GM19452 (cell line): ENCODE results near the gene SPPL3.
"Not testable (repeated sequence)": the region's sequence is repeated elsewhere in the genome, so short reads cannot be mapped to it uniquely, and the experiment has no call there.

Source experiments
- ATAC-seq: cut with Tn5 transposase; IDR thresholded peaks from one replicate; pipeline ENCODE4 v1.9.1; 2021; ENCODE audit not compliant: unreplicated experiment

The SPPL3 gene

DNA sequence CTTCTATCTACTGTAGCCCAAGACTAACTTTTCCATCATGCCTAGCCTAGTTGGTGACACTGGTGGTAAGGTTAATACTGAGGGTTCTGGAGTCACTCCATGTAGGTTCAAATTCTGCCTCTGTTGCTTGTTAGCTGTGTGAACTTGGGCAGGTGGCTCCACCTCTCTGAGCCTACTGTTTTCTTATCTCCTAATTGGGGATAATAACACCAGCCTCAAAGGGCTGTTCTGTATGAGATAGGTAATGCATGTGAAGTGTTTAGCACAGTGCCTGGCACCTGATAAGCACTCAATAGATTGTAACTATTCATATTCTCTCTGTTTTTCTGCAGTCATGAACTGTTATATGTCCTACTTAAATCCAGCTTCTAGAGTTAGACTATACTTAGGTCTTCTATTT is 17.5 kb upstream of the SPPL3 start:
- no peak for ATAC-seq

DNA sequence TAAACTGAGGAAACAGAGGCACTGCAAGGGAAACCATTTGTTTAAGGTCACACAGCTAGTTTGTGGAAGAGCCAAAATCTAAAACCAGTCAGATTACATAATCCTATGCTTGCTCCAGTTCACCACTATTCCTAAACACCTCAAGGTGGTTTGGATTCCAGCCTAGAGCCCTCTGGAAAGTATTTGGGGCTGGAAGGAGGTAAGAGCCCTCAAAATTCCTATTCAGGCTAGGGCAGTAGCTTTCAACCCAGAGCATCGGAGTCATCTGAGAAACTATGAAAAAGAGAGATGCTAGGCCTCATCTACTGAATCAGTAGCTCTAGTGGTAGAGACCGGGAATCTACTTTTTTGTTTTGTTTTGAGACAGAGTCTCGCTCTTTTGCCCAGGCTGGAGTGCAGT is 16.0 kb upstream of the SPPL3 start:
- ATAC-seq, result no peak

DNA sequence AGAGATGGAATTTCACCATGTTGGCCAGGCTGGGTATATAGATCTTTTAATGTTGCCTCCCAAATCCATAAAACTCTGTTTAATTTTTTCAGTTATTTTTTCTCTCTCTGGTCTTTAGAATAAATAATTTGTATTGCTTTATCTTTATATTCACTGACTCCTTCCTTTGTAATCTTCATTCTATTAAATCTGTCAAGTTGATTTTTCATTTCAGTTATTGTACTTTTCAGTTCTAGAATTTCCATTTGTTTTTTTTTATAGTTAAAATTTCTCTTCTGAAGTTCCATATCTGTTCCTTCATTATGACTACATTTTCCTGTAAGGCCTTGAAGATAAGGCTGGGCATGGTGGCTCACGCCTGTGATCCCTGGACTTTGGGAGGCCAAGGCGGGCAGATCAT is 13.6 kb upstream of the SPPL3 start:
- no peak for ATAC-seq

DNA sequence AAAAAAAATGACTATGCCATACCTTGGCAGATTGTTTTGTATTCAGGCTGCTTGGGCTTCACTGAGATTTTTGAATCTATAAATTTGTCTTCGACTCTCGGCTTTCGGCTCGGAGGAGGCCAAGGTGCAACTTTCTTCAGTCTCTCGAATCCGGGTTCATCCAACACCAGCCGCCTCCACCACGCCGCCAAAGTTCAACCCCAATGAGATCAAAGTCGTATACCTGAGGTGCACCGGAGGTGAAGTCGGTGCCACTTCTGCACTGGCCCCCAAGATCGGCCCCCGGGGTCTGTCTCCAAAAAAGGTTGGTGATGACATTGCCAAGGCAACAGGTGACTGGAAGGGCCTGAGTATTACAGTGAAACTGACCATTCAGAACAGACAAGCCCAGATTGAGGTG is 12.4 kb upstream of the SPPL3 start:
- no peak for ATAC-seq

DNA sequence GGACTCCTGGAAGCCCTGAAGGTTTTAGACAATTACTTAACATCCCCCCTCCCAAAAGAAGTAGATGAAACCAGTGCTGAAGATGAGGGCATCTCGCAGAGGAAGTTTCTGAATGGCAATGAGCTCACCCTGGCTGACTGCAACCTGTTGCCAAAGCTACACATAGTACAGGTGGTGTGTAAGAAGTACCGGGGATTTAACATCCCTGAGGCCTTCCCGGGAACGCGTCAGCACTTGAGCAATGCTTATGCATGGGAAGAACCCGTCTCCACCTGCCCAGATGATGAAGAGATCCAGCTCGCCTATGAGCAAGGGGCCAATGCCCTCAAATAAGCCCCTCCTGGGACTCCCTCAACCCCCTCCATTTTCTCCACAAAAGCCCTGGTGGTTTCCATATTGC is 10.6 kb upstream of the SPPL3 start:
- ATAC-seq, result no peak

DNA sequence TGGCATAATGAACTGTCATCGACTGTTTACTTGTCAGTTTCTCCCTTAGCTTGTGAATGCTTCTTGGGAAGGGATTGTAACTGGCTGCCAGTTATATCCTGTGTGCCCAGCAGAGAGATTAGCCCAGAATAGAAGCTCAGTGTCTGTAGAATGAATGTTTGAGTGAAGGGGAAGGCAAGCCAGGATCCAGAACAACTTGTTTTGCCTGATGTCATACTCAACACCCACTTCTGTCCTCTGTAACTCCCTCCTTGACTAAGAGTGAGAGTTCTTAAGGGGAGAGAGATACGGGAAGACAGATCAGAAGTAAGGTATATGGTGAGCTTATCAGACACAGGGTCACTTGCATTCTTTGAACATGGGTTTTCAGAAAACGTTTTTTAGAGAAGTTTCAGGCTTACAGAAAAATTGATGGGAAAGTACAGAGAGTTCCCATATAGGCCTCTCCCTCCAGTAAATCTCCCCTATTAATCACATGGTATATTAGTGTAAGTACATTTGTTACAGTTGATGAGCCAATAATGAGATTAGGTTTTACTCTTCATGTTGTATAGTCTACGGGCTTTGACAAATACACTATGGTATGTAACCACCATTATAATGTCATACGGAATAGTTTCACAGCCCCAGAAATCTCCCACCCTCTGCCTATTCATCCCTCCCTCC is 5.6 kb upstream of the SPPL3 start:
- ATAC-seq, result no peak

DNA sequence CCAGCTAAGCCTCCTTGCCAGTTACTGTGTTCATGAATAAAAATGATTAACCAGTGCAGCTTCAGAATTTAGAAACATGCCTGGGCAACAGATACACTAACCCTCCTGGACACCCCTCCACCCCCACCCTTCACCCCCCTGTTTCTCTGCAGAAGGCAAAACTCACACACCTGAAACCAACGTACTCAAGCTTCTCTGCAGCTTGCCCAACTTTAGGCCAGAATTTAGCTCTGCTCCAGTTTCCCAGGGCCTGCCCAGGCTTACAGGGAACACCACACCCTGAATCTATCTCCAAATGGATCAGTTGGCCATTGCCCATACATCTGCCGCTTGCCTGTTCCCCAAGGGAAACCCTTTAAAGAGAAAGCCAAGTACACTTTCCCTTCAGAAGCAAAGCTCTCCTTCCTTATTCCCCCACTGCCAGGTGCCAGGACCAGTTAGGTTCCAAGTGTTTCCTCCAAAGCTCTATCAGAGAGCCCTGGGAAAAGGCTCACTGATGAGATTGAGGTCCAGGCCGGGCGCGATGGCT is 1.8 kb upstream of the SPPL3 start:
- no peak for ATAC-seq

DNA sequence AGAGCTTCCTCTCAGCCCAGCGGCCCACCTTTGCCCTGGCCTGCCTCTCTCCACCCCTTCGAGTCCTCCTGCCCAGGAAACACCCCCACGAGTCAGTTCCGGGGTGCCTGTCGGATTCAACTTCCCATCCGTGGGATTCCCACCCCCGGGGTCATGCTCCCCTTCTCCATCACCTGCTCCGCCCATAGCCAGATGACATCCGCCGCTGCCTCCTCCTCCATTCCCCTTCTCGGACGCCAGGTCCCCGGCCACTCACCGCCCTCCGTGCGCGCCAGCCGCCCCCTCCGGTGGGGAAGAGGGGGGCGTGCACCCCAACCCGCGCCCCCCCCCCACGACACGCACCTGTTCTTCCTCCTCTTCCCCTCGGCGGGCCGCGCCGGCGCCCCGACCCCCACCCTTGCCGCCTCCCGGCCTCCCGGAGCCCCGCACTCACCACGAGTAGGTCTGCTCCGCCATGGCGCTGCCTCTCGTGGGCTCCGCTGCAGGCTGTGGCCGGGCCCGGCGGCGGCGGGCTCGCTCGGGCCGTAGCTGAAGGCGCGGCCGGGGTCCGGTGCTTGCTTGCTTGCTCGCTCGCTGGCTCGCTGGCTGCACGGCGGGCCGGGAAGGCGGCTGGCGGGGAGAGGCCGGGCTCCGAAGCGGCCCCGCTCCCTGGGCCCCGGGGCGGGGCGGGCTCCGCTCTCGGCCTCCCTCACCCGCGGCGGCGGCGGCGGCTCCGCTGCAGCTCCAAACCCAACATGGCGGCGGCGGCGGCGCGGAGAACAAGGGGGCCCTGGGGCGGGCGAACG is 554 bp downstream of the SPPL3 start:
- ATAC-seq, result peak; percentile 38

DNA sequence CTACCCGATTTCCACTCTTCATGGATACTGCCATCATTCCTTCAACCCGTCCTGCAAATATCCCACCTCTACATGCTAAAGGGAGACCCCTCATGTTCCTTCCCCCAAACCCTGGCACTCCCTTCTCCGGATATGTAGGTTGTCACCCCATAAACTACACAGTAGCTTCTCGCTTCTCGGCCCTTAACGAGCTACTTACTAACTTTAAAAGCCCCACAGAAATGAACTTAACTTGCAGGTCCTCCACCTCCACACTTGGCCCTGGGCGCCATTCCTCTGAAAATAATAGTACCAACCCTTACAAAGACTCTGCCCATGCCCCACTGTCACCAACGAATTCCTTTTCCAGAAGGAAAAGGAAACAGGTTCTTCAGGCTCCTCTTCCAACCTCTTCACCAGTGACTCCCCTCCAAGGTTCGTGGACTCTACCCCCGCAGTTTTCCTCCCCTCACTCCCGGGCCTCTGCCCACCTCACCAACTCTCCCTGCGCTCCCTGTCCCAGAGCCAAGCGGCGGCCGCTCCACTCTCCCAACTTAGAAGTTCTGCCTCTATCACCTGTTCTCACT is 1.2 kb downstream of the SPPL3 start:
- no peak for ATAC-seq

DNA sequence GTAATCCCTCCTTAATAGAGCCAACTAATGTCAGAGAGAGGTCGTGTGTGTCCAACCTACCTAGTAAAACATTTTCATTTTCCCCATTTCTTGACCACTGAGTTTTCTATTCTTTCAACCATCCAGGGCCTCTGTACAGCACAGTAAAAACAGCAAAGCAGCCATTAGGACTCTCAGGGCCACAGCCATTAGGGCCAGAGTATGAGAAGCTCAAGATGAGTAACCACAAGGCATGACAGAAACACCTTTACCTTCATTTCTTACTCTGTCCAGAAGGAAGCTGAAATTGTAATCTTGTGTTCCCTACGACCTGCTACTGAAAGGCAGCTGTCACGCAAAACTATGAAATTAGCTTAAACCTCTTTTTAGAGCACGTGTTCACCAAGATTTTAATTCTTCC is 2.3 kb downstream of the SPPL3 start:
- no peak for ATAC-seq

DNA sequence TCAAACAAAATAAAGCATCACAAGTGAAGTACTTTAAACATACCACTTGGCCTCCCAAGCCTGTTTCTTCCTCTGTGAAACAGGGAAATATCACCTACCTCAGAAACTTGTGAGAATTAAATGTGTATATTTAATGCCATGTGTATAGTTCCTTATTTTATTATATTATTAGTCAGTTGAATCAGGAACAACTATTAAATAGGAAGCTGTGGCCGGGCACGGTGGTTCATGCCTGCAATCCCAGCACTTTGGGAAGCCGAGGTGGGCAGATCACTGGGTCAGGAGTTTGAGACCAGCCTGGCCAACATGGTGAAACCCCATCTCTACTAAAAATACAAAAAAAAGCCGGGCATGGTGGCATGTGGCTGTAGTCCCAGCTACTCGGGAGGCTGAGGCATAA is 3.1 kb downstream of the SPPL3 start:
- ATAC-seq, result not testable (repeated sequence)

DNA sequence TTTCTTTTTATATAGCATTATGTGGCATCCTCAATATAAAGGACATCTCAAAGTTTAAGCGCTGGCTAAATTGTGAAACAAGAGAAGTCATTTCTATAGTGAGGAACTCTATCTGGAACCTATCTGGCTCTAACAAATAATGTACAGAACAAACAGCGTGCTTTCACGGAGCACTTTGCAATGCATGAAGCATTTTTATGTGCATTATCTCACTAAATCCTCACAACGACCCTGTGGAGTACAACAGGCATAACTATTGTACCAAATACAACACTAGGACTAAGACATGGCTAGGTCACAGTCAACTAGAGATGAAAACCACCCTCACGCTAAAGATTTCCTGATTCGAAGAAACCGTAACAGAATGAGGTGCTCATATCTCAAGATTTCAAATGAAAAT is 8.6 kb downstream of the SPPL3 start:
- no peak for ATAC-seq

DNA sequence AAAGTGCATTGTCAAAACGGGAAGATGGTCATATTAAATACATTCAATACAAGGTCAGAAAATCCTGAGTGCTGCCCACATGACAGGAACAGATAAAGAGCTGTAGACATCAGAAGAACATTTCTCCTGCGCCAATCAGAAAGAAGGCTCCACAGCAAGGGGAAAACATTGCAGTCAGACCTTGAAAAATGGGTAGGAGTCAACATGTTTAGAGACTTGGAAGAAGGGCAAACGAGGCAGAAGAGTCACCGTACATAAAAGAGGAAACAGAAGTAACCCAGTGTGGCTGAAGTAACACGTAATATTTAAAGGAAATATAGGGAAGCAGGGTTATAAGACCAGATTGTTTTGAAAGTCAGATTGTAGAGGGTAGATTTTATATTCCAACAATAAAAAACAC is 11.9 kb downstream of the SPPL3 start:
- no peak for ATAC-seq

DNA sequence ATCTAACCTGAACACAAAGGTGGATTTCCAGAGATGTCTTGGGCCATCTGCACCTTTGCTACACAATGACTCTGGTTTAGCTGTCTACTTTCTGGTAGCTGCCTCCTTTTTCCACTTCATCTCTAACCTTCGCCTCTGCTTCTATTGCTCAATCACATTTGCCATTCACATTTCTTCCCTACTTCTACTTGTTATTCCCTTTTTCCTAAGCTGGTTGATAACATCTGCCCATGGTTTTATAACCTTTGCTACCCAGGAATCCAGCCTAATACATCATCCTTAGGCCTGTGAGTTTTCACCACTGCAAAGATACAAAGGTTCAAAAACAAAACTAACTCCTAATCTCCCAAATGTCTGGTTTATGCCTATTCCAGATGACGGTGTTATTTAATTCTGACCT is 13.2 kb downstream of the SPPL3 start:
- ATAC-seq, result no peak

DNA sequence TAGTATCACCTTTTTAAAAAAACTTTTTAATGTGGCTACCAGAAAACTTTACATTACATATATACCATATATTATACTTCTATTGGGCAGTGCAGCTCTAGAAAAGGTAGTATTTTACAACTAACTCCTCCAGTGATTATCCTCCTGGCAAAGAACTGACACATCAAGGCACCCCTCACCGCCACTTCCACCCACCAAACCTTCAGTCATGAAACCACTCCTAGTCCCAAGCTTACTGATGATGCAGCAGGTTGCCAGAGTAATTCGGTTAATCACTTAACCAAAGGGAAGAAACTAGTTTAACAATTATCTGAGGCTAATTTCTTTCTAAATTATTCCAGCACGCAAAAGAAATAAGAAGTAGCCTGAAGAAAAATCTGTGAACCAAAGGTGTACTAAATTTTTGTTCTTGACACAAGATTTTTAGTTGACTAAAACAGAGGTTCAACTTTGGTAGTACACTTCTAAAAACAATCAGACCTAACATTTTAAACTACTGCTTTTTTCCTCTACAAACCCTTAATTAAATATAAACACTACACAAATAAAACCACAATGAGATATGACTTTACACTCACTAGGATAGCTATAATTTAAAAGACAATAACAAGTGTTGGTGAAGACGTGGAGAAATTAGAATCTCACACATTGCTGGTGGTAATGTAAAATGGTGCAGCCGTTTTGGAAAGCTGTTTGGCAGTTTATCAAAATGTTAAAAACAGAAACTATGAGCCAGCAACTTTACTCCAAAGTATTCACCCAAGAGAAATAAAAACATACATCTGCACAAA is 16.7 kb downstream of the SPPL3 start:
- no peak for ATAC-seq

DNA sequence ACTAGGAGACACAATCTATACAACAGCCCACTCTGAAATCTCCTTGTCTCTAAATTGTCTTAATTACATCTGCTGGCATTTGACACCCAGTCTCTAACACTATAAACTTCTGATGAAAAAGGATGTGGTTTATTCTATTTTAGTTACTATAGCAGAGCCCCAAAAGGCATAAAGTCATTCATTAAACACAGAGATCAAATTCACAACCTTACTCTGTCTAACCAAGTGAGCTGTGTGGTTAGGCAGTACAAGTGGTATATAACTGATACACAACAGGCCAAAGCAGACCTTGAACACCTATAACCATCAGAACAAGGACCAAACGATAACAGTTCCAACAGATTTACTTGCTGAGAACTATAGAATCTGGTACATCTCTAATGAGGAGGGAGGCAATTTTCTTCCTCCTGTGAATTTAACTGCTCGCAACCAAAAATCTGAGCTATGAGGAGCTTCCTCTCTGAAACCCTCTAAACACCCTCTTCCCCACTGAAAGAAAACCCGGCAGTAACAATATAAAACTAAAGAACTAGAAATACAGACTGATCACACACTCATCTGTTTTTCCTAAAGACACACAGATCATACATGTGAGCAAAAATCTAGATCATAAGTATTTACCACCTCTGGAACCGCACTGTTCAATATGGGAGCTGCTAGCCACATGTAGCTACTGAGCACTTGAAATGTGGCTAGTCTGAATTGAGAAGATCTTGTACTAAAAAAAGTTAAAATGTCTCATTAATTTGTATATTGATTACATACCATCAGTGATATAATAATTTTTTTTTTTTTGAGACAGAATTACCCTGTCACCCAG is 17.7 kb downstream of the SPPL3 start:
- ATAC-seq, result peak; percentile 82

DNA sequence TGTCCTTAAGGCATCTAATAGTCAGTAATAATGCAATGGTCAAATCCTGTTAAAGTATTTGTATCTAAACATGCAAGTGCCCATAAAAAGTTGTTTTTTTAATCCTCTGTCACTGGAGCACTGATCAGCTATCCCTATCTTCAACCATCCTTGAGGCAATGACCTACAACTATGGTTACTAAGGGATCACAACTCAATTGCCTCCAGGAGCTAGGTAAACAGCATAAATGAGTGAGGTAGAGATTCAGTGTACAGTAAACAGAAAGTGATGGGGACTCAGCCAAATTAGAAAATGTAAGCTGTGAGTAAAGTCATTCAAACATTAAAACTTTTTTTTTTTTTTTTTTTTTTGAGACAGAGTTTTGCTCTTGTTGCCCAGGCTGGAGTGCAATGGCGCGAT is 18.6 kb downstream of the SPPL3 start:
- no peak for ATAC-seq

DNA sequence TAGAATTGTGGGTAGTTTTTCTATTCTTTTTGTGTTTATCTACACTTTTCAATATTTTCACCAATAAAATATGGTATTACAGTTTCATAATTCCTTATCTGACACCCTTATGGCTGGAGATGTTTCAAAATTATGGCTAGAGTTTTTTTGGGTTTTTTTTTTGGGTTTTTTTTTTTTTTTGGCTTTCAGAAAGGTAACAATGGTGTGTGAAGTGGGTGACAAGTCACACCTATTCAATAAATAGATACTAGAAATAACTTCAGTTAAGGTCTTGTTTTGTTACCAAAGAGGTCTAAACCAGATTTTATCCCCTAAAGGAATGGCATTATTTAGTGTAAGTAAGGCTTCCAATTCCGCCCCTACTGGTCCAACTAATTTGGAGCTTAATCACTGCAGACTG is 19.5 kb downstream of the SPPL3 start:
- ATAC-seq, result no peak

DNA sequence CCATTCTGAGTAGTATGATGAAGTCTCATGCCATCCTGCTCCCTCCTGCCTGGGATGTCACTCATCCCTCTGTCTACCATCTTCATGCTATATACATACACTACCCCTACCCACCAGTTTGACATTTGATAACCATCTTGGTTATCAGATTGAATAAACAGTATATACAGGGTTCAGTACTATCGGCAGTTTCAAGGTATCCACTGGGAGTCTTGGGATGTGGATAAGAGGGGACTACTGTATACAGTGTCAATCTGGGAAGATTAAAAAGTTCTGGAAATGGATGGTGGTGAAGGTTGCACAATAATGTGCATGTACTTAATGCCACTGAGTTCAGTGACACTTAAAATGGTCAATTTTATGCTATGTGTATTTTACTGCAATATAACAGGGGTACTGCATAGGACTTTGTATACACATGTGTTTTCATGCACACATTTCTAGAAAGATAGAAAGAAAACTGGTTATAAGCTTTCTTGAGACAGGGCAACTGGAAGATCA is 22.1 kb downstream of the SPPL3 start:
- no peak for ATAC-seq

DNA sequence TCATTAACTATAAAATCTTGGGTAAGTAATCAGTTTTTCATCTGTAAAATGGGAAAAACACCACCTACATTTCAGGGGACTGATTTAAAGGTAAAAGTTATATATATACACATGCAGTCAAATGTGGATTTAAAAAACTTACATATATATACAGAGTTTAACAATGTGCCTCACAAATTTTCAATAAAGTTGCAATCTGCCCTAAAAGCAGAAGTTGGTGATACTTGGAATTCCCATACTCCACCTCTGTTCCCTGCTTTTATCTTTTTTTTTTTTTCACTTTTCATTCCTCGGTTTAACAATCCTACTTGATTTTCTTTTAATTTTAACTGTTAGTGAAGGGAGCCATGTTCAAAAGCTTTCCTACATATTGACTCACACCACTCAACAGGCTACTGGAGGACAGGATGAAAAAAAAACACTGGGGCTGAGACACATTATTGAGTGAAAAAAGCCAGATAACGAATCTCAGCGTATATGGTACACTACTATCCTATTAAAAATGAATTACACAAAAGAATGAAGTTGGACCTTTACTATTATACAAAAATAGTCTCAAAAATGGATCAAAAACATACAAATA is 24.3 kb downstream of the SPPL3 start:
- no peak for ATAC-seq
